Prostate gland (tissue), 2 donors: Measurements from ENCODE around the gene NTN5.

Experiments
- CTCF ChIP-seq, 4 experiments: fragments of 200-600 bp in 2 of 4; fragments of 450-650 bp in 2 of 4; sonication (generic) in 2 of 4; IDR thresholded peaks; 1 replicate in 3 of 4; 2 replicates in 1 of 4; pipeline ENCODE4 v1.5.1; 2016 to 2019; ENCODE audit warnings: antibody characterized with exemption in 4 of 4, mild to moderate bottlenecking in 2 of 4, moderate library complexity in 2 of 4
- POLR2A ChIP-seq: fragments of 450-650 bp; IDR thresholded peaks from one replicate; pipeline ENCODE4 v1.6.1; 2016; ENCODE audit warnings: antibody characterized with exemption, mild to moderate bottlenecking

- TF ChIP-seq CTCF (IDR thresholded peaks at IDR 0.05) (no peak), POLR2A (no peak)
These were observed 32.6 kb upstream of the NTN5 start for GRCh38 chr19:48705431-48705830.
